NCI-H446 (cell line): ENCODE data around the gene CCL20.
"Not testable (repeated sequence)": the region's sequence is repeated elsewhere in the genome, so short reads cannot be mapped to it uniquely, and the experiment has no call there.

Experiments used
- DNase-seq, 2 experiments: peaks; one replicate each; lab custom pipeline; 2025; lab: John Stamatoyannopoulos, UW

Gene CCL20

GRCh38 chr2:227813562-227814353 lies at the start of gene CCL20:
Gene CCL20, plus strand, starts transcription at chr2:227813842. Its CDS starts 70 bp downstream, at chr2:227813912.
- no peak for DNase-seq

GRCh38 chr2:227765788-227766372 lies 47.8 kb upstream of the CCL20 start:
- no peak for DNase-seq

GRCh38 chr2:227766373-227766883 lies 47.2 kb upstream of the CCL20 start:
- DNase-seq: peak; percentile 3 to 49

DNA sequence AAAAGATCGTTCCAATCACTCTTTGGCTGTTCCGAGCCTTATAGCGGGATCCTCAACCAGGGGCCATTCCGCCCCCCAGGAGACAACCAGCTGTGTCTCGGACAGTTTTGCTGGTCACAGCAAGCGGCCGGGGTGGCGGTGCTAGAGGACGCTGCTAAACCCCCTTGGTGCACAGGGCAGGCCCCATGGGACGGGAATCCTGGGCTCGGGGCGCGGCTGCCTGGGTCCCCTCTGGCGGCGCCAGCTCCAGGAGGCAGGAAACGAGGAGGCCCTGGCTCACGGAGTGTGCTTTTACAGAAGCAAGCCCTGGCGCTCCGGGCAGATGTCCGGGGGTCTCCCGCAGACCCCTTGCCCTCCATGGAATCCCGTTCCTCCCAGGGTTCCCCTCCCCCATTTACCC lies 45.8 kb upstream of the CCL20 start:
- no peak for DNase-seq

- no peak for DNase-seq
These were observed 41.4 kb upstream of the CCL20 start for GRCh38 chr2:227772197-227772661.

DNA sequence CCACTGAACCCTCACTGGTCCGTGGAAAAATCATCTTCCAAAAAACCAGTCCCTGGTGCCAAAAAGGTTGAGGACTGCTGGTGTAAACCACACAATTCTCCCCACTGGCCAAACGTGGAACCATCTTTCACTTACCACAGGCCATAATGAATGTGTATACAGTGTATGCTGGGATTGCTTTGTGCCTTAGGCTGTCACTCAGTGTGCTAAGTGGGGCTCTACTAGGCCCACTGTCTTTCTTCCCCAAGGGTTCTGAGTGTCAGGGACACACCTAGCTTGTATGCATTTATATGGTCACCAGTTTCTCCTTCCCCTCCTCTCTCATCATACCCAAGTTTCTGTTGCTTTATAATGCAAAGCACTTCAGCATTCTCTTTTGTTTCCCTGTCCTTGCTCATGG lies 40.7 kb upstream of the CCL20 start:
- DNase-seq: no peak

DNA sequence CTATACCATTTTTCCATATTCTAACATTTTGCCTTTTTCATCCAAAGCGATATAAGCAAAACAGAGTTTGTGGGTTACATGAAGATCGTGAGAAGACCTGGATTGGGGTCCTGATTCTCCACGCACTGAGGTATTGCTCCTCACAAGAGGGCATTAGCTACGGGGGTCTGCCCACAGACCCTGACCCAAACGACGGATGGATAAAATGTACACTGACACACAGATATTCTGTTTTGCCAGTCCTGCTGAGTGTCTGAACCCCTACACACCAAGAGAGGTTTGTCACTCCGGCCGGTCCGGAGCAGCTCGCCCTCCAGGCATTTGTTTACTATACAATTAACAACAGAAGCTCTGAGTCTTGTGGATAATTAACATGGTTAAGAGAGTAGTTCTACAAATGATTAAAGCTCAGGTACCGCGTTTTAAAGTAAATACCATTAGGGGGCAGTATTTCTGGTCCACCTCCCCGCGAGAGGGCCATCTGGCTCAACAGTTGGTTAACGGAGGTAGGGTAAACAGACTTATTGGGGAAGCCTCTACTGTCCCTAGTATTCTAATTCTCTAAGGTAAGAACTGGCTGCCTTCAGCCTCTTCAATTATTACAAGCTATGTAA lies 39.5 kb upstream of the CCL20 start:
- DNase-seq: no peak

DNA sequence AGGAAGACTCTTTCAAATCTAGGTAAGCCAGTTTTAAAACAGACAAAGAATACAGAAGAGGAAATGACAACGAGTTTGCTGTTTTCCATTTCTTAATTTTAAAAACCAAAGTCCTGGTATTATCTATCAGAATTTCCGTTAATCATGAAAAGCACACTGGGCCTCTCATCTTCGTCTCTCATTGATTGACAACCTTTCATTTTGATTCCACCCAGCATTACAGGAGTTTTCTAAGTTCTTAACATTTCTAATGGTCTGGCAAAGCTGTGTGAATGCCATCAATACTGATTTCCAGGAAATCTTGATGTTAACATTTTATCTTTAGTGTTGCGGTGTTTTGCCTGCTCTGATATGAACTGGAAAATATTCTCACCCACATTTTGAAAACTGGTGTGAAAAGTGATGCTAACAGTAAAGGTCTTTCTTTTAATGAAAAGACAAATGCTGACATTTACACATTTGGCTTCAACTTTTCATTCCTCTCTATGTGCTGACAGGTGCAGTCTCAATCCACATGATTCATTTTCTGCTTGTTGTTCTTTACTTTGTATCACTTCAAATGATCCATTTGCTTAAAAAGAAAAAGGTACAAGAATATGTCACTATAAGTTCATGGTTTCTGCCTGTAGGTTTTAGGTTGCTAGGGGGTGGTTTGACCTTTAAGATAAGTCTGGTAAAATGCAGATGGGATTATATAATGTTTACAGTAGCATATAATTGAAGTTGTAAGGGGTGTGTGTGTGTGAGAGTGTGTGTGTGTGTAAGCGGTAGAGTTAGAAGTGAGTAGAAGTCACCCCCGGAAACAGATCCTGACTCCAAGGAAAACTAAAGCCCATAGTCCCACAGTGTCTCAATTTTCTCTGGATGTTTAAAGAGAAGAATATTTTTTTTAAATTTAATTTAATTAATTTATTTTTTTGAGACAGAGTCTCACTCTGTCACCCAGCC lies 38.5 kb upstream of the CCL20 start:
- DNase-seq: no peak

DNA sequence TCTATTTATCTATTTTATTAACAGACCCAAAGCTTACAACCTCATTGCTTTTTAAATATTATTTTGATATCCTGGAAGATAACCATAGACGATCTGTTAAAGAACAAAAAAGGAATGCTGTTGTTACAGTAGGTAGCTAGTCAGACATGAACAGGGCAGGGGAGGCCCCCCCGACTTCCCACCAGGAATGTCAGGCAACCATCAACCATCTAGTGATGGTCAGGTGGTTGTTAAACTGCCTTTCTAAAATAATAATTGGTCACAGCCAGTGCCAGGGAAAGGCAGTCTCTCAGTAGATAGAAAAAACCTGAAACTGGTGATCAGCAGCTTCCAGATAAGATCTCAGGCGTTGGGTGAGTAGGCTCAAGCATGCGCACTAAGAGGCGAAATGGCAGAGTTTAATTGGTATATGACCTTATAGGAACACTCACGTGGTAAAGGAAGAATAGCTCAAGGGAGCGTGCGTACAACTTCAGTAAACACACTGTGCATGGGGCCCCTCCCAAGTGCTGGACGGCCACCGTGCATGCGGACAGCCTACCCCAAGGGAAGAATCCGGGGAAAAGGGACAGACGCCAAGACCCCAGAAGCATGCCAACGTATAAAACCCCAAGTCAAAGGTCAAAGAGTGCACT lies 32.5 kb upstream of the CCL20 start:
- DNase-seq: no peak

- no peak for DNase-seq
These were observed 31.8 kb upstream of the CCL20 start for GRCh38 chr2:227781841-227782240.

- no peak for DNase-seq
These were observed 30.8 kb upstream of the CCL20 start for GRCh38 chr2:227782804-227783203.

DNA sequence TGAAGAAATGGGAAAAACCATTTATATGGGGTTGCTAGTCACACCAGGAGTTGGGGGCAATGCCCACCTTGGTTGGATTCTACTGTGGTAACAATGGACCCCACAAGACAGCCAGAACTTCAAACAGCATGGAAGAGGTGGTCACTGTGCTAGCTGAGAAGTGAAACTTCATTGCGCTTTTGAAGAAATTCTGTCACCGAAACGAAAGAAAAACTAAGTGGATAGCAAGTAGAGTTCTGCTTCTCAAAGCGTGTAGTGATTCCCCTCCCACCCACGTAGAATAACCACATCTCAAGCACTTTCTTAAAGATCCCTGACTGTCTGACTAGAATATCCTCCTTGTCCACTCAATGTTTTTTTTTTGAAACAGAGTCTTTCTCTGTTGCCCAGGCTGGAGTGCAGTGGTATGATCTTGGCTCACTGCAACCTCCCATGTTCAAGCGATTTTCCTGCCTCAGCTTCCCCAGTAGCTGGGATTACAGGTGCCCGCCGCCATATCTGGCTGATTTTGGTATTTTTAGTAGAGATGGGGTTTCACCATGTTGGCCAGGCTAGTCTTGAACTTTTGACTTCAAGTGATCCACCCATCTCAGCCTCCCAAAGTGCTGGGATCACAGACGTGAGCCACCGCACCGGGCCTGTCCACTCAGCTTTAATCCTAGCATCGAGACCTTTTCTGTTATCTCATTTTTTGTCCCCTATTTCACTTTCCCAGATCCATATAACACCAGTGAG lies 30.1 kb upstream of the CCL20 start:
- no peak for DNase-seq

DNA sequence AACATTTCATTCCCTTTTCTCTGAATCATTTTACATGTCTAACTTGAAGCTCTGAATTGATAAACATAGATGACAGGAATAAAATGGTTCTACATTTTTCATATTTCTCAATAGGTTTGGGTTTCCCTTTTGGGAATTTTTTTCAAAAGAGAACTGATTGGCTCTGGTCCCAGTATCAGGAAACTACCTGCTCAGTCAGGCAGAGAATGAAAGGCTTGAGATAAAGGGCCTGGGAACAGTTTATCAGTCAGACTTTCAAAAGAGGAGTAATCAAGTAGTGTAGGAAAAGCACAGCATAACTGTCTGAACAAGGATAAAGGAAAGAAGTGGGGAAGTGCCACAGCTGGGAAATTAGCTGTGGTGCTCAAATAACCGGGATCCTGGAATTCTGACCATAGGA lies 28.3 kb upstream of the CCL20 start:
- no peak for DNase-seq

DNA sequence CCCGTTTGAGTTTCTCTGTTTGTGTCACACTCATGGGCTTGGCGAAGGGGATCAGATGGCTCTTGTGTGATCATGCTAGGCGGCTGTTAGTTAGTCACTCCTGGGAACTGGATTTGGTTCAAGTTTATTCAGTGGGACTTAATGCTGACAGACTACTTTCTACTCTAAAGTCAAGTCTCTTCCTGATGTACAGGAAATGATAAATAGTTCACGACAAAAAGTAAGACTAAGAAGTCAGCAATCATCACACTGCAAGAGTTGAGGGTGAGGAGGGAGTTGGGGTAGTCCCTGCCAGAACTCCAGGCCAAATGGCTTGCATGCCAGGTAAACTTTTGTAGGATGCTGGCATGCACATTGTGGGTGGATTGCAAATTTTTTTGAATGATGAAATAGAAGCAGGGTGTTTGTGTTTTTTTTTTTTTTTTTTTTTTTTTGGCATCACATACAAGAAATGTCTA lies 25.1 kb upstream of the CCL20 start:
- DNase-seq: no peak

DNA sequence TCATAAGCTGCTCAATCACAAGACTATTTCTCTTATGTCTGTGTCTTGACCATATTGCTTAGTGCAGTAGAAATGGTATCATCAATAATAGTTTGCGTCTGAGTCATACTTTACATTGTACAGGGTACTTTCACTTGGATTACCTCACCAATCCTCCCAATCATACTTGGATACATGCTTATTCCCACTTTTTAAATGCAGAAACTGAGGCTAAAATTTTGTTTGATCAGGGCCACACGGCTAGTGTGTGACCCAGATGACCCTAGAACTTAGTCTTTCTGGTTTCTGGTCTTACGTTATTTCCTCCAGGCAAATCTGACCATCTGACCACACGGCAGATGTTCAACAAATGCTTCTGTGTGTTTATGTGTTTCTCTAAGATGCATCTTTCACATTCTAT lies 23.8 kb upstream of the CCL20 start:
- no peak for DNase-seq

- no peak for DNase-seq
These were observed 20.4 kb upstream of the CCL20 start for GRCh38 chr2:227793148-227793712.

GRCh38 chr2:227796045-227796711 lies 17.5 kb upstream of the CCL20 start:
- no peak for DNase-seq

- not testable (repeated sequence) for DNase-seq
These were observed 16.9 kb upstream of the CCL20 start for GRCh38 chr2:227796768-227797167.

DNA sequence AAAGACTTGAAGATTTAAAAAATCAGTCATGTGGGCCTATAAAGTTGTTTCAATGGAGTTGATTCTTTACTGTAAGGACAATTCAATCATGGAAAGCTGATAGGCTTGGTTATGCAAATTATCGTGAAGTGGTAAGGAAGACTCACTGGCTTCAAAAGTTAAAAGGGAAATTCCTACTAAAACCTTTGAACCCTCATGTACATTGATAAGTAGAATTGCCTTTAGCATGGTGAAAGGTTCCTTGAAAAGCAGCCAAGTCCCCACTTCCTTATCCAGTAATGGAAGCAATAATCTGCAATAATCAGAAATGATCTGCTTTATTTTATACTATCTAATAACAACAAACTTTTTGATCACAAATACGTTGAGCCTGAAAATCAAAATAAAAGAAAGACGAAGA lies 14.4 kb upstream of the CCL20 start:
- DNase-seq: no peak

DNA sequence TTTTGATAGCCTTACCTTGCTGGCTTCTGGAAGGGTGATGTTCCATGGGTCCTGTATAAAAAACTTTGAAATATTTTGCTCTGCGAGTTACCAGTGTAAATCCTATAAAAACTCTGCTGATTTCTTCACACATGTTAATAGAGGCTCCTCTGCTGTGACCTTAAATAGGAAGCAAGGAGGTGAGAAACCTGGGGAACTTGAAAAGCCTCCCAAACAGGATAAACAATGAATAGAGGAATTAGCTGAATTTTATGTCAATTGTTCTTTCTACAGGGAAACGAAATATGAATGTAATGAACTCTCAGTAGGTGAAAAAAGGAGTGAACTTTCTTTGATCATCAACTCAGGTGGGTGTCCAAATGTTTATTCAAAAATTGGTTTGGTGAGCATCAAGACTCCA lies 10.8 kb upstream of the CCL20 start:
- no peak for DNase-seq
